ENCODE measurements around the gene CD46.
"Not testable (repeated sequence)": the region's sequence is repeated elsewhere in the genome, so short reads cannot be mapped to it uniquely, and the experiment has no call there.

The CD46 gene

GRCh38 chr1:207766569-207766968, 14.7 kb downstream of the CD46 start:
- Mint-ChIP-seq H3K4me1 (peaks cover 31% of the 10 kb centered on the region), H3K9me3 (peaks cover 5% of the 10 kb centered on the region), H3K4me3 (no peak overlapping the region), H3K27me3 (no peaks in the 10 kb centered on the region), H3K36me3 (peaks cover 57% of the 10 kb centered on the region), H3K27ac (peak overlapping the region; percentile 76)

DNA sequence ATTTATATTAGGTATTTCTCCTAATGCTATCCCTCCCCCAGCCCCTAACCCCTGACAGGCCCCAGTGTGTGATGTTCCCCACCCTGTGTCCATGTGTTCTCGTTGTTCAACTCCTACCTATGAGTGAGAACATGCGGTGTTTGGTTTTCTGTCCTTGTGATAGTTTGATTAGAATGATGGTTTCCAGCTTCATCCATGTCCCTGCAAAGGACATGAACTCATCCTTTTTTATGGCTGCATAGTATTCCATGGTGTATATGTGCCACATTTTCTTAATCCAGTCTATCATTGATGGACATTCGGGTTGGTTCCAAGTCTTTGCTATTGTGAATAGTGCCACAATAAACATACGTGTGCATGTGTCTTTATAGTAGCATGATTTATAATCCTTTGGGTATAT, 18.7 kb downstream of the CD46 start:
- H3K27me3 Mint-ChIP-seq, H3K4me3 Mint-ChIP-seq, H3K9me3 Mint-ChIP-seq, H3K27ac Mint-ChIP-seq: not testable (repeated sequence)
- Mint-ChIP-seq H3K36me3 (peaks cover 65% of the 10 kb centered on the region), H3K4me1 (peaks cover 56% of the 10 kb centered on the region)

- not testable (repeated sequence) for H3K4me3 Mint-ChIP-seq, H3K9me3 Mint-ChIP-seq, H3K27ac Mint-ChIP-seq, H3K27me3 Mint-ChIP-seq
- Mint-ChIP-seq H3K4me1 (peaks cover 60% of the 10 kb centered on the region), H3K36me3 (peaks cover 65% of the 10 kb centered on the region)
Measured at GRCh38 chr1:207776045-207776444, 24.2 kb downstream of the CD46 start.

- H3K27ac Mint-ChIP-seq, H3K27me3 Mint-ChIP-seq, H3K4me3 Mint-ChIP-seq, H3K9me3 Mint-ChIP-seq: not testable (repeated sequence)
- peaks cover 53% of the 10 kb centered on the region for H3K4me1 Mint-ChIP-seq
- H3K36me3 Mint-ChIP-seq = peaks cover 58% of the 10 kb centered on the region
Measured at GRCh38 chr1:207777412-207777811, 25.6 kb downstream of the CD46 start.

GRCh38 chr1:207779008-207779407, 27.2 kb downstream of the CD46 start:
- Mint-ChIP-seq H3K27ac (no peak overlapping the region), H3K36me3 (peaks cover 48% of the 10 kb centered on the region)

GRCh38 chr1:207781312-207781711, 29.5 kb downstream of the CD46 start:
- no peaks in the 10 kb centered on the region for H3K27me3 Mint-ChIP-seq
- H3K36me3 Mint-ChIP-seq = peaks cover 37% of the 10 kb centered on the region
- no peak overlapping the region for H3K4me3 Mint-ChIP-seq

More at GRCh38 chr1:207779008-207779407, 27.2 kb downstream of the CD46 start:
- H3K4me1 Mint-ChIP-seq = peaks cover 41% of the 10 kb centered on the region
- H3K27me3 Mint-ChIP-seq = no peaks in the 10 kb centered on the region
- H3K9me3 Mint-ChIP-seq = no peaks in the 10 kb centered on the region
- H3K4me3 Mint-ChIP-seq = no peak overlapping the region

GRCh38 chr1:207787776-207788175, 35.9 kb downstream of the CD46 start:
- H3K27ac Mint-ChIP-seq = no peak overlapping the region
- H3K4me1 Mint-ChIP-seq = no peaks in the 10 kb centered on the region
- no peaks in the 10 kb centered on the region for H3K9me3 Mint-ChIP-seq
- no peak overlapping the region for H3K4me3 Mint-ChIP-seq
- H3K27me3 Mint-ChIP-seq = no peaks in the 10 kb centered on the region
- H3K36me3 Mint-ChIP-seq = peaks cover 6% of the 10 kb centered on the region

More at GRCh38 chr1:207781312-207781711, 29.5 kb downstream of the CD46 start:
- H3K27ac Mint-ChIP-seq = no peak overlapping the region
- peaks cover 32% of the 10 kb centered on the region for H3K4me1 Mint-ChIP-seq
- H3K9me3 Mint-ChIP-seq = no peaks in the 10 kb centered on the region

DNA sequence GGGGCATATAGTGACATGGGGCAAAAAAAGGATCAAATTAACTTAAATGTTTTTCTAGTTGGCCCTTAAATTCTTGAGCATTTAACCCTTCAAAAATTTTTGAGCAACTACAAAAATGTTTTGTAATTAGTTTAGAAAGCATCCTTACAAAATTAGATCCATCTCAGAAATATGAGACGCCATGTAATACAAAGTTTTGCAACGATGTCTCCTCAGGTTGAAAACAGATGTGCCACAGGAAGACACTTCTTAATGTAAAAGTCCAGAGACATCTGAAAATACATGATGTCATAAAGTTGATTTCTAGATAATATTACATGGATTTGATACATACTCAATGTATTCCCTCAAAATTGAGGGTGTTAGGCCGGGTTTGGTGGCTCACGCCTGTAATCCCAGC, 37.5 kb downstream of the CD46 start:
- Mint-ChIP-seq H3K27me3 (no peaks in the 10 kb centered on the region), H3K27ac (no peak overlapping the region), H3K4me1 (no peaks in the 10 kb centered on the region), H3K4me3 (no peak overlapping the region), H3K36me3 (peaks cover 2% of the 10 kb centered on the region), H3K9me3 (no peaks in the 10 kb centered on the region)

GRCh38 chr1:207789792-207790787, 38.2 kb downstream of the CD46 start:
- Mint-ChIP-seq H3K36me3 (no peaks in the 10 kb centered on the region), H3K27me3 (no peaks in the 10 kb centered on the region), H3K4me3 (no peak overlapping the region), H3K9me3 (no peaks in the 10 kb centered on the region), H3K4me1 (no peaks in the 10 kb centered on the region), H3K27ac (peak overlapping the region; percentile 68)

DNA sequence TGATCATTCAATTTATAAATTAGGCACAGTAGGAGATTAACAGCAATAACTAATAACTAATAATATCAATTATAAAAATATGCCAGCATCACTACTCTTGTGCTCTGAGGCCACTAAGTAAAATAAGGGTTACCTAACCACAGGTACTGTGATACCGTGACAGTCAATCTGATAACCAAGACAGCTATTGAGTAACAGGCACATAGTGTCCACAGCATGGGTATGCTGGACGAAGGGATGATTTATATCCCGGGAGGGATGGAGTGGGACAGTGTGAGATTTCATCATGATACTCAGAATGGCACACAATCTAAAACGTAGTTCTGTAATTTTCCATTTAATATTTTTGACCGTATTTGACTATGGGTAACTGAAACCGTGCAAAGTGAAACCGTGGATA, 39.4 kb downstream of the CD46 start:
- H3K4me1 Mint-ChIP-seq = no peaks in the 10 kb centered on the region
- no peak overlapping the region for H3K4me3 Mint-ChIP-seq
- H3K9me3 Mint-ChIP-seq = no peaks in the 10 kb centered on the region
- no peaks in the 10 kb centered on the region for H3K27me3 Mint-ChIP-seq
- no peaks in the 10 kb centered on the region for H3K36me3 Mint-ChIP-seq
- H3K27ac Mint-ChIP-seq = no peak overlapping the region

GRCh38 chr1:207793327-207793726, 41.5 kb downstream of the CD46 start:
- Mint-ChIP-seq H3K36me3 (no peaks in the 10 kb centered on the region), H3K27ac (peak overlapping the region; percentile 41), H3K4me3 (no peak overlapping the region)

GRCh38 chr1:207794861-207795260, 43.0 kb downstream of the CD46 start:
- no peaks in the 10 kb centered on the region for H3K36me3 Mint-ChIP-seq
- H3K4me1 Mint-ChIP-seq = peaks cover 30% of the 10 kb centered on the region
- H3K4me3 Mint-ChIP-seq = no peak overlapping the region
- H3K9me3 Mint-ChIP-seq = no peaks in the 10 kb centered on the region
- no peaks in the 10 kb centered on the region for H3K27me3 Mint-ChIP-seq
- peak overlapping the region; percentile 36 for H3K27ac Mint-ChIP-seq

More at GRCh38 chr1:207793327-207793726, 41.5 kb downstream of the CD46 start:
- no peaks in the 10 kb centered on the region for H3K9me3 Mint-ChIP-seq
- no peaks in the 10 kb centered on the region for H3K27me3 Mint-ChIP-seq
- peaks cover 15% of the 10 kb centered on the region for H3K4me1 Mint-ChIP-seq

DNA sequence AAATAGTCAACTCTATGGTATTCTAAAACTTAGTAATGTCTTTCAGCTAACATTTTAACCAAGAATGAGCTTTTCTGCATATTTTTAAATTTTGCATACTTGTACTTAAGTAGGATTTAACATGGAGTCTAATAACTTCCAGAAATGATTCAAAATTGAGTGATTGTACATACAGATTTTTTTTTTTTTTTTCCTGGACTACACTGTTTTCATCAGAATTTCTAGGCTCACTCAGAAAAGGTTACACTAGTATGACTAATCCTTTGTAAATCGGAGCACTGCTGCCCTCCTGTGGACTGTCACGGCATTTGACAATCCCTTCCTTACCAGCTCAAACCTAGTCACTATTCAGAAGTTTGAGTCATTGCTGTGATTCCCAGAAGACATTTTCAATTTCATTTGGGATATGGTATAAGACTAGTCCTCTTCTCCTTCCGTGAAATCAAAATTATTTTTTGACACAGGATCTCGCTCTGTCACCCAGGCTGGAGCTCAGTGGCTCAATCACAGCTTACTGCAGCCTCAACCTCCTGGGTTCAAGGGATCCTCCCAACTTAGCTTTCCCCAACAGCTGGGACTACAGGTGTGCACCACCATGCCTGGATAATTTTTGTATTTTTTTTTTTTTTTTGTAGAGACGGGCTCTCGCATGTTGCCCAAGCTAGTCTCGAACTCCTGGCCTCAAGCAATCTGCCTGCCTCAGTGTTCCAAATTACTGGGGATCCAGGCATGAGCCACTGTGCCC, 45.5 kb downstream of the CD46 start:
- Mint-ChIP-seq H3K36me3 (peaks cover 3% of the 10 kb centered on the region), H3K4me3 (no peak overlapping the region), H3K4me1 (peaks cover 35% of the 10 kb centered on the region), H3K27me3 (no peaks in the 10 kb centered on the region), H3K9me3 (no peaks in the 10 kb centered on the region), H3K27ac (peak overlapping the region; percentile 35)

- Mint-ChIP-seq H3K27me3 (no peaks in the 10 kb centered on the region), H3K9me3 (no peaks in the 10 kb centered on the region), H3K4me3 (no peak overlapping the region), H3K4me1 (peaks cover 40% of the 10 kb centered on the region), H3K36me3 (peaks cover 8% of the 10 kb centered on the region), H3K27ac (peak overlapping the region; percentile 91)
Measured at GRCh38 chr1:207798847-207799246, 47.0 kb downstream of the CD46 start.

GRCh38 chr1:207799989-207800648, 48.3 kb downstream of the CD46 start:
- H3K9me3 Mint-ChIP-seq = no peaks in the 10 kb centered on the region
- H3K36me3 Mint-ChIP-seq = peaks cover 8% of the 10 kb centered on the region
- no peaks in the 10 kb centered on the region for H3K27me3 Mint-ChIP-seq
- peak overlapping the region; percentile 74 for H3K27ac Mint-ChIP-seq
- peaks cover 40% of the 10 kb centered on the region for H3K4me1 Mint-ChIP-seq
- H3K4me3 Mint-ChIP-seq = no peak overlapping the region

All from activated naive CD4-positive, alpha-beta T cell treated with anti-CD3 and anti-CD28 coated beads, Interleukin-2, amount 50 U/mL, for 24 hours (primary cell).